Skeletal muscle satellite cell (primary cell): ENCODE data around the gene DAPK3. TPM values are rescaled to one million over a fixed set of nuclear protein-coding genes. Genes with fewer than 3 reads are reported as not detected.

ENCODE experiments used
- H3K27me3 ChIP-seq: 2 replicates; pipeline ENCODE4 v1.7.0; 2013; ENCODE audit warnings: low read length; ENCODE audit not compliant: control insufficient read depth, insufficient read depth
- H3K36me3 ChIP-seq: 2 replicates; pipeline ENCODE4 v1.7.0; 2013; ENCODE audit warnings: mild to moderate bottlenecking, control low read depth, low read length; ENCODE audit not compliant: insufficient read depth
- H3K4me1 ChIP-seq: 2 replicates; pipeline ENCODE4 v1.7.0; 2013; ENCODE audit warnings: low read length; ENCODE audit not compliant: control insufficient read depth, insufficient read depth
- H3K4me2 ChIP-seq: 2 replicates; pipeline ENCODE4 v1.7.0; 2013; ENCODE audit warnings: mild to moderate bottlenecking, low read length
- H3K4me3 ChIP-seq: 2 replicates; pipeline ENCODE4 v1.7.0; 2013; ENCODE audit warnings: low read length
- H3K9ac ChIP-seq: 2 replicates; pipeline ENCODE4 v1.7.0; 2013; ENCODE audit warnings: mild to moderate bottlenecking, low read depth, low read length, moderate library complexity
- H3K9me3 ChIP-seq: replicated peaks from 2 replicates; pipeline ENCODE4 v1.7.0; 2013; ENCODE audit warnings: mild to moderate bottlenecking, control low read depth, low read length
- total RNA-seq: library from RNA; depleted of rRNA; stranded (reverse); fragments of >200 nt; gene quantifications from 2 replicates; pipeline ENCODE4 v1.2.3, GENCODE V29; 2012; rRNA removed

Gene DAPK3
- 56.8 and 81.9 TPM in 2 replicates for total RNA-seq

GRCh38 chr19:3970808-3971598 lies at the start of gene DAPK3:
Gene DAPK3 (minus strand): TSS chr19:3971099. CDS start chr19:3969735, 1,364 bp downstream.
- Histone ChIP-seq H3K4me3 (peak within 1 kb of the TSS; percentile 97), H3K4me2 (peak within 1 kb of the TSS; percentile 90), H3K9me3 (no peaks in the 10 kb centered on the region), H3K9ac (peak within 1 kb of the TSS; percentile 98), H3K36me3 (peaks cover 38% of the 10 kb centered on the region), H3K4me1 (peaks cover 25% of the 10 kb centered on the region), H3K27me3 (no peaks in the 10 kb centered on the region)

GRCh38 chr19:4019578-4019977 lies 48.7 kb upstream of the DAPK3 start:
- no peak overlapping the region for H3K9ac ChIP-seq
- H3K9me3 ChIP-seq = no peaks in the 10 kb centered on the region
- peaks cover 21% of the 10 kb centered on the region for H3K36me3 ChIP-seq
- no peaks in the 10 kb centered on the region for H3K27me3 ChIP-seq
- H3K4me1 ChIP-seq = no peaks in the 10 kb centered on the region
- H3K4me3 ChIP-seq = no peak overlapping the region
- no peak overlapping the region for H3K4me2 ChIP-seq

- H3K9me3 ChIP-seq = no peaks in the 10 kb centered on the region
- peaks cover 21% of the 10 kb centered on the region for H3K36me3 ChIP-seq
- H3K4me2 ChIP-seq = no peak overlapping the region
- H3K4me1 ChIP-seq = no peaks in the 10 kb centered on the region
- H3K9ac ChIP-seq = no peak overlapping the region
- no peak overlapping the region for H3K4me3 ChIP-seq
- H3K27me3 ChIP-seq = no peaks in the 10 kb centered on the region
Observed at GRCh38 chr19:4018775-4019504, 48.0 kb upstream of the DAPK3 start.

- Histone ChIP-seq H3K9ac (no peak overlapping the region), H3K27me3 (no peaks in the 10 kb centered on the region), H3K36me3 (peaks cover 29% of the 10 kb centered on the region), H3K4me3 (no peak overlapping the region), H3K4me1 (no peaks in the 10 kb centered on the region), H3K4me2 (no peak overlapping the region), H3K9me3 (no peaks in the 10 kb centered on the region)
Observed at GRCh38 chr19:4018140-4018613, 47.3 kb upstream of the DAPK3 start.

GRCh38 chr19:4016903-4017638 lies 46.2 kb upstream of the DAPK3 start:
- no peaks in the 10 kb centered on the region for H3K4me1 ChIP-seq
- no peaks in the 10 kb centered on the region for H3K27me3 ChIP-seq
- peaks cover 34% of the 10 kb centered on the region for H3K36me3 ChIP-seq
- no peak overlapping the region for H3K4me2 ChIP-seq
- no peaks in the 10 kb centered on the region for H3K9me3 ChIP-seq
- no peak overlapping the region for H3K4me3 ChIP-seq
- H3K9ac ChIP-seq = no peak overlapping the region

GRCh38 chr19:4016486-4016885 lies 45.6 kb upstream of the DAPK3 start:
- Histone ChIP-seq H3K4me2 (no peak overlapping the region), H3K9ac (no peak overlapping the region), H3K9me3 (no peaks in the 10 kb centered on the region), H3K4me3 (no peak overlapping the region), H3K36me3 (peaks cover 34% of the 10 kb centered on the region), H3K4me1 (no peaks in the 10 kb centered on the region), H3K27me3 (no peaks in the 10 kb centered on the region)

- Histone ChIP-seq H3K9me3 (no peaks in the 10 kb centered on the region), H3K4me3 (no peak overlapping the region), H3K4me1 (no peaks in the 10 kb centered on the region), H3K9ac (no peak overlapping the region), H3K27me3 (no peaks in the 10 kb centered on the region), H3K4me2 (no peak overlapping the region), H3K36me3 (peaks cover 39% of the 10 kb centered on the region)
Observed at GRCh38 chr19:4015705-4016402, 45.0 kb upstream of the DAPK3 start.

- Histone ChIP-seq H3K4me2 (no peak overlapping the region), H3K9ac (no peak overlapping the region), H3K9me3 (no peaks in the 10 kb centered on the region), H3K36me3 (peaks cover 39% of the 10 kb centered on the region), H3K4me3 (no peak overlapping the region), H3K27me3 (no peaks in the 10 kb centered on the region), H3K4me1 (peaks cover 8% of the 10 kb centered on the region)
Observed at GRCh38 chr19:4014541-4015491, 43.9 kb upstream of the DAPK3 start.

- Histone ChIP-seq H3K9ac (no peak overlapping the region), H3K4me2 (no peak overlapping the region), H3K27me3 (no peaks in the 10 kb centered on the region), H3K4me1 (peaks cover 16% of the 10 kb centered on the region), H3K4me3 (no peak overlapping the region), H3K36me3 (peaks cover 39% of the 10 kb centered on the region), H3K9me3 (no peaks in the 10 kb centered on the region)
Observed at GRCh38 chr19:4013886-4014540, 43.1 kb upstream of the DAPK3 start.
